Measurements from ENCODE around the gene MAST4.

The MAST4 gene

DNA sequence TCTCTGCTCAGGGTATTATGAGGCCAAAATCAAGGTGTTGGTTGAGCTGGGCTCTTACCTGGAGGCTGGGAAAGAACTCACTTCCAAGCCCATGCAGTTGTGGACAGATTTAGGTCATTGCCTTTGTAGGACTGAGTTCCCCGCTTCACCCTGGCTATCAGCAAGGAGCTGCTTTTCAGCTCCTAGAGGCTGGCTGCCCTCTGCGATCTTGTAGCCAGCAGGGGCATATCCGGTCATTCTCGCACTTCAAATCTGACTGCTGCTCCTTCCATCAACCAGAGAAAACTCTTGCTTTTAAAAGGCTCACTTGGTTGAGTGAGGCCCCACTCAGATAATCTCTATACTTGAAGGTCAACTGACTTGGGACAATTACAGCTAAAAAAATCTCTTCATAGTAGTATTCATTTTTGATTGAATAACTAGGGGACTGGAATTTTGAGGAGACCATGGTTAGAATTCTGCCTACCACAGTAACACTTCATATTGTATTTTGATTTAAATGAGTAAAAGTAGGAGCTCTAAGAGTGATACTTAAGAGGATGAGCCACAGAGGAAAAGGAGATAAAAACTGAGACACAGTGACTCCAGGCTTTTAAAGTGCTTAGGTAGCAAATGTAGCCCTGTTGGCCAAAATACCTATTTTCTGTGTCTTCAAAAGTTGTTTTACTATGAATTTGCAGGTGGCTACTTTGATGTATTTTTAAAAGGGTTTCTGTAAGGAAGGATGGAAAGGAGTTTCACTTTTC lies 463.0 kb downstream of the MAST4 start:
- DNase-seq = no peak

DNA sequence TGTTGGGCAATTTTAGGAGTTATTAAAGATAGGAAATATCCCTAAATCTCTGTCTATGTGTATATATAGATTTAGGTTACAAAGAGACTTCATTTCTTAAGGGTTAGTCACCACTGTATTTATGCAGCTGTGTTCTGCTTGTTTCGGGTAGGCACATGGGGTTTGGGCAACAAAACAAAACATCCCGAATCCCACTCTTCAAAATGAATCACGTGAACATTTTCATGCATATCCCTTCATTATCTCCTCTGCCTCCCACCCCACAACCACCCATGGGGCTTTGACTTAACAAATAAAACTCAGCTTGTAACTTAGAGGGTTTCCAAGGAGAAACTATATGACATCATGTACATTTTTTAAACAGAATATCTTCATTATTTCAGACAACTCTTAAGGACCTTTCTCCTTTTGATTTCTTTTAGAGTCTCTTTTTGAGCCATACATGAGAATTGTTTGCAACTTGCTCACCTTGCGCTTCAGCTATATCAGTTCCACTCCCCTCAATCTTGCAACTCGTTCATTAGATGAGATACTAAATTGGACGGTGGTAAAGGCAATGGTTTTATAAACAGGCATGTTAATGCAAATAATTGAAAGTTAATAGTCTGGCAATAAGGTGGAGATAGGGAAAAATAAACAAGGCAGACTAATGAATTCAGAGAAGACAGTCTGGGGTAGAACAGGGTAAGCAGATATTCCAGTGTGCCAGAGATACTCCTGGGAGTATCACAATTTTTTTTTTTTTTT lies 463.7 kb downstream of the MAST4 start:
- DNase-seq = no peak

DNA sequence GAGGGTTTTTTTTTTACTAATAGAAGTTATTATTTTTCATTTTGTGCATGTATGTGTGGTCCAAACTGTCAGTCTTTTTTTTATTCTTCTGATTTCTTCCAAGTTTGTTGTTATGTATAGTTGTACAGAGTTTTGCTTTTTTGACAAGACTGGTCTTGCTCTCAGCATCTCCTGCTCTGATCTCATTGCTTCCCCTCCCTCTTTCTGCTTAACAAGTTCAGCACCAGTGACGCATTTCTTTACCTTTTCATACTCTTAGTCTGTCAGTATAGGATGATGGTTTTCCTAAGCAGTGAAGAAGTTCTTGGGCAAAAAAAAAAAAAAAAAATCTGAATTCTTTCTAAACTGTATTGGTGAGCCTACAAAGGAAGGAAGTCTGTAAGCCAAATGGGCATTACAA lies 465.3 kb downstream of the MAST4 start:
- DNase-seq = no peak

DNA sequence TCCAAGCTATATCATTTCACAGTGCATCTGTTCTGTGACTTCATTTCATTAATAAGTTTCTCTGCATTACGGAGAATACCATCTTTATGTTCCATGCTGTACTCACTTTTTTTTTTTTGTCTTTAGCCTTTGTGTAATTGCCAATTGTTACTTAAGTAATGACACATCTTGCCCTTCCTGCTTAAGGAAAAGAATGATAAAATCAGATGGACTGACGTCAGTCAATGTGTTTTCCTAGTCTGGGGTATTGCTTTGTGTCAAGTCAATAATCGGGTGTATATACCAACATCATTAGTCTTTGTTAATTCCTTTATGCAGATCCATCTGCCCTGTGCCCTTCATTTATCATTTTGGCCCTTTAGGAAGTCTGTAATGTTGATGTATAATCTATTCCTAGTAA lies 466.9 kb downstream of the MAST4 start:
- no peak for DNase-seq

DNA sequence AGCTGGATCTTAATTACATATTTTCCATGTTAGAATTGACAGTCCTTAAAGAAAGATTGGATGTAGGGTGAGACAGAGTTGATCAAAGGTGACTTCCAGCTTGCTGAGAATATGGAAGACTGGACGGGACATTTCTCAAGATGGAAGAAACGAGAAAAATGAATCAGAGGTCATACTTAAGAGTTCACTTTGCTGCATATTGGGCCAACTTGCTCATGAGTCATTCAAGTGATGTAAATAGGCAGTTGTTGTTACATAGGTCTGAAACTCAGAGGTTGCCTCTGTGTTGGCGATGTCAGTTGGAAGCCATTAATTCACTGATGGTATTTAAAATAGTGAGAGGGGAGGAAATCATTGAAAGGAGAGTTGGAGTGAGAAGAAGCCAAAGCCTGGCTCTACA lies 467.6 kb downstream of the MAST4 start:
- DNase-seq = no peak

DNA sequence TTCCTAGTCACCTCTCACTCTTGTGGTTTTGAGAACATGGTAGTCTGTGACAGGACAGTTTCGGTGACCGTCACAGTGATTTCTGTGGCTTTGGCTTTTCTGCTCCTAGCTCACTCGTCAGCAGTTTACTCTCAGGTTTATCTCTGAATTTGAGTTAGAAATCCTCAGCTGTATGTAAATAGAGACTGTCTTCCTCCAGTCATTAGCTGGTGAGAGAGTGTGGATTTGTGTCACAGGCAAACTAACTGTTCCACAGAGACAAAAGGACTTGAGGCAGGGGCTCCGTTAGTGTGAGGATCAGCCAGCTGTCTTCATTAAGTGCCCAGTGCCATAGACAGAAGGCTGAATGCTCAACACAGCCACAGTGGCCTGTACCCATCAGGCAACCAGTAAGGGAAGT lies 469.0 kb downstream of the MAST4 start:
- DNase-seq = no peak

DNA sequence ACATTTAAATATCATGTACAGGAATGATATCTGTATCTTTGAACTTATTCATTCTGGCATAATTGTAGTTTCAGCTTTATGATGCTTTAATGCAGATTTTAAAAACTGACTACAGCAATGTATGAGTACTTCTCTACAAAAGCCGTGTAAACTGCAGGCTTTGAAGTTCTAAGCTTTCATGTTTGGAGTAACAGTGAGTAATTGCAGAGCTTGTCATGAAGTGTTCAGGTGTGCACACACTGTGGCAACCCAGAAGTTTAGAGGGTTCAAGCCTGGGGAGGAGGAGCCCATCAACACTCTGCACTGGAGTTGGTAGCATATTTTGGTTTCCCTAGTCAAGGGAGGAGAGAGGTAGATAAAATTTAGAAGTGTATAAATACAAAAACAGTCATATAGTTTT lies 469.5 kb downstream of the MAST4 start:
- no peak for DNase-seq

DNA sequence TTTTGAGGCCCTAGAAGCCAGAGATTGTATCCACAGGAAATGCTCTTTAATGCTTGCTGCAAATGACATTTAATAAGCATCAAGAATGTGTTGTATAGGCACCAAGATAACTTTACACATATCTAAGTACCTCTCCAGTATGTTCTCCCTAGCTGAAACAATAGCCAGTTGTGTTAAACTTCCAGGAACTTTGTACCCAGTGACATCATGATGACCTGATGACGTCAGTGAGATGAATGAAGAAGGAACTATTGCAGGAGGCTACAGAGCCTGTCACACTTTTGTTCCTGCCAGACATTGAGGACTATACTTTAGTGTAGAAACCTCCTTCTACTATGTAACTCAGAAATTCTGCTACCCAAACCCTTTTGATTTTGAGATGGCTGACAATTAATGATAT lies 470.6 kb downstream of the MAST4 start:
- DNase-seq = no peak

DNA sequence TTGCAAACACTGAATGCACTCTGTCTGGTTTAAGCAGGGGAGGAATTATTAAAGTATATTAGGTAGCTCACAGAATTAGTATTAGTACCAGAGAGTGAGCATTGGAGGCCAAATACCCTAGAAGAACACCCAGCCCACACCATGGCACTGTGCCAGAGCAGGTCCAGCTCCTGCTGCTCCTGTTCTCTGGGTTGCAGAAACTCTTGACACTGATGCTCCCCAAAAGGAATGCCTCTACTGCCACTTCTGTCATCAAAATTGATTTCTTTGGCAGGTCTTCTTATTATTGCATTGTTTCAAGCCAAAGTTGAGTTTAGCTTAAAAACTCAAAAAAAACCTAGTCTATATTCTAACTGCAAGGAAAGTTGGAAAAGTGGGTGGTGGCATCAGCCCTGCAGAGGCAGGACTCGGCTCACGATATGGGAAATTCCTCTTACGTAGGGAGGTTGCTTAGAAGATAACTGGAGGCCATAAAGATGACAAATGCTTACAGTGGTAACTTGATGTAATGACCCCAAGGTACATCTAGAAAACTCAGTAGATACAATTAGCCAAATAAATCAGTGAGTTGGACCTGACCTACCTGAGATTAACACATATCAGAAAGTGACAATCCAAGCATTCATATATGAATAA lies 477.0 kb downstream of the MAST4 start:
- no peak for DNase-seq

DNA sequence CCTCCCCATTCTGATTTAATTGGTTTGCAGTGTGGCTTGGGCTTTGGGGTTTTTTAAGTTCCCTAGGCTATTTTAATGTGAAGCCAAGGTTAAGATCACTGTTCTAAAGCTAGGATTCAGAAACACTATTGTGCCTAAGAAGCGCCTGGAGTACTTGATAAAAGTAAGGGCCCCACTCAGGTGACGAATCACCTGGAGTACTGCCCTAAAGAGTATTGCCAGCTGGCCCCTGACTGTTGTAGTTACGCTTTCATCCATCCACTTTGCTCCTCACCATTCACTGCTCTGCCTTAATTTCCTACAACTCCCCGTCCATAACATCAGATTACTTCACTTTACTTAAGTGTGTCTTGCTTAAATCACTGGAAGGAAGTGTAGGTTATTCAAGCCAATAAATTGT lies 481.1 kb downstream of the MAST4 start:
- no peak for DNase-seq

DNA sequence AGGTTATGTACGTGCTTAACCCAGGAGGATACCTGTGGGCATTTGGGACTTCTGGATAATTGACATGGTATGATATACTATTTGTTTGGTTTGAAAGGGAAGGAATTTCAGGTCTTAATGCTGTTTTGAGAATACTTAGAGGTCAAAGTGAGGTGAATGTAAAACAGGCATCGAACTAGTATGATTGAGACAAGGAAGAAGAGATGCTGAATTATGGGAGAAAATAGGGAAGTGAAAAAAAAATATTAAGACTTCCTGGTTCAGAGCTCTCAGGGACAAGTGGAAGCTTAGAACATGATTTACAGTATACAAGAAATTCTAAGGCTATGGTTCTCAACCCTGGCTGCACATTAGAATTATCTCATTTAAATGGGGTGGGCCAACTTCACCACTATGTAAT lies 485.1 kb downstream of the MAST4 start:
- no peak for DNase-seq

DNA sequence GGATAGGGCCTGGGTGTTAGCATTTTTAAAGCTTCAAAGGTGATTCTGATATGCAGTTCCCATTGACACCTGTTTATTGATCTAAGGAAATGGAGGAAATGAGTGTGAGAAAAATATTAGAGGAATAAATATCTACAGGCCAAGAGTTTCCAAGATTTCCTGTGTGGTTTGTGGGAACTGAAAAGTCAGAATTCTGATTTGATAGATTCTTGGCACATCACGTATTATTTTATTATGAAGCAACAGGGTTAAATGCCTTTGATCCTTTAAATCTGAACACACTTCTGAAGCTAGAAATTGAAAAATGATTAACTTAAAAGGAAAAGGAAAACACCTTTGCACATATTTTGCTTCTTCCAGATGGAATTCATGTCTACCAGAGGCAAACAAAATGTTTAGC lies 486.7 kb downstream of the MAST4 start:
- no peak for DNase-seq

DNA sequence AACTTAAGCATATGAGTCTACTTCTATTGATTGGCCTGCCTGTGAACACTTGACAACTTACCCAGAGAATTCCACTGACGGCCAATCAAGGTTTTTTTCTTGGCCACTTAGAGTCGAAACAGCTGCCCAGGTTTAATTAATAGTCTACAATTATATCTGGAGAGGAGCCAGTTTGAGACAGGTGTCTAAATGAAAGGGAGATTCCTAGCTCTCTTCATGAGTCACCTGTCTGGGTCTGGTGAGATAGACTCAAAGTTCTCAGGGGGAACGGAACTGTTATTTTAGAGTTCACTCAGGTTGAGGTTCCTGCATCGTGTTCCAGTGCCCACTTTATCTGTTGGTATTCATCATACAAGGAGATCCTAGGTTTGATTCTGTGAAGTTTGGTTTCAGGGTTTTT lies 489.4 kb downstream of the MAST4 start:
- DNase-seq = no peak

DNA sequence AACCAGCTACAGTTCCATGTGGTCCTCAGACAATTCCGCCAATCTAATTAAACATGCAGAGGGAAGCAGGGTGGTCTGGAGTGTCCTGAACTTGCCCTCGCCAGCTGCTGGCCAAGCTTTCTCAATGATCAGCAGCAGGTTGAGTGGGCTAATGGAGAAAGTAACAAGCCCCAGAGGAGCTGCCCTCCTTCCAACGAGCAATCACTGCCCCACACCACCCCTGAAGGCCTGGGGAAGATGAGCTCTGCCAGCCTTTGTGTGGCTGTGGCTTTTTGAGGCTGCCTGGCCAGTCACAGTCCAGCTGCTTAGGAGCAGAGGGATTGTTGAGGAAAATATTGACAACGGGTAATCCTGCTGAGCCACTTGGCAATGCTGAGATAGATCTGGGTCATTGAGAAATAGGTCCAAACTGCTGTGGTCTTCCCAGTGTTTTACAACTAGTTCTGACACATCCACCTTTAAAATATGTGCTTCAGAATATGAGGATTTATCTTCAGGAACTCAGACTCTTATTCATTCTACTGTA lies 493.1 kb downstream of the MAST4 start:
- no peak for DNase-seq

DNA sequence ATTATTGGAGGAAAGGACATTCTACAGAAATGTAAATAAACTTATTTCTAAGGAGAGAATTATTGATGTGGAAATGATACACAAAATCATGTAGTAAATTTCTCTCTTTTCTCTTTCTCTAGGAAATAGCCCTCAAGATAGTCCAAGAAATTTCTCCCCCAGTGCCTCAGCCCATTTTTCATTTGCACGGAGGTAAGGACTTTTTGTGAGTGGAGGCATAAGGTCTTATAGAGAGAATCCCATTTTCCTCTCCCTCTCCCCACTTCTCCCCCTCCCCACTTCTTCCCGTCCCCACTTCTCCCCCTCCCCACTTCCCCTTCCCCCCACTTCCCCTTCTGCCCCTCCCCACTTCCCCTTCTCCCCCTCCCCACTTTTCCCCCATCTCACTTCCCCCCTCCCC lies 493.8 kb downstream of the MAST4 start:
- no peak for DNase-seq

DNA sequence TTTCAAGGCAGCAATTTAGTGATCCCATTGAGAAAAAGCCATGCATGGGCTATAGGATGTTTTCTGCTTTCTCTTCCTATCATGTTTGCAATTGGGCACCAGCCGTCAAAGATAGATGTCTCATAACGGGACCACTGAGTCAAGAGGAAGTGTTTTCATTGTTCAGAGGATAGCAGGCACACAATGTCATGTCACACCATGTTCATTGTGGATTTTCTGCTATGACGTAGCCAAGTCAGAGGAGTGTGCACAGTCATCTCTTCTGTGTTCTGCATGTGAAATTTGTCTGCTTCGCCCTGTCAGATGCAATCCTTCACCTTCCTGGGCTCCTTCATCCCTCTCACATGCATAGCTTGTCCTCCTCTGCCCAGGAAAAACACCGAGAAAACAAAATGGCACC lies 494.4 kb downstream of the MAST4 start:
- no peak for DNase-seq

DNA sequence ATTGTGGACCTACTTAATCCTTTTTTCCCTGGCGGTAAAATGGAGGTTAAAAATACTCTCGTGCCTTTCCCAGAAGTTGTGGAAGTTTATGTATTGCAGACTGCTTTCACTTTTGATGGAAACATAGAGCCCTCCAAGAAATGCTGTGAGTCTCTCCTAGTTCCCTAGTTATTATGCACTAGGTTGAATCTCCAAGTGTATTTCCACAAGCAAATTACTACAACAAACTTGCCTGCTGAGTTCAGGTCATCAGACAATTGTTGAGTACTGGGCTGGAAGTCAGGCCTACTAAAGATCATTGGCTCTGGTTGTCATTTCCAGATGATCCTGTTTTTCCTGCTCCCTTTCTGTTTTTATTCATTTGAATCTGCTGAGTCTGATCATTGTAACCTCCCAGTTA lies 496.3 kb downstream of the MAST4 start:
- DNase-seq = no peak

DNA sequence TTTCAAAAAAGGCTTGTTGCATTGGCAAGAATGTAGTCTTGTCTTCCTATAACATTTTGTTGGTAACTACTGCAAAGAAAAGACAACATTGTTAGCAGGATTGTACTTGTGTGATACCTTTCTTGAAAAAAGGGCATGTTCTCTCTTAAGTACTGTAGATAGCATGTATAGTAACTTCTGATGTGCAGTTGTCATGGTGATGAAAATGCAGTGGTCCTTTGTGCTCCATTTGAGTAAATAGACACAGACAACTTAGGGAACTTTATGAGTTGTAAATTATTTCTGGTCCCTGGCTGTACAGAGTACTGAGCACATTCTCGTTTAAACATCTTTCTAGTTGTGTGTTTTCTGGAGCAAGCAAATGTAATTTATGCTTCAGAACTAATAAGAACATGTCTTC lies 497.1 kb downstream of the MAST4 start:
- no peak for DNase-seq

DNA sequence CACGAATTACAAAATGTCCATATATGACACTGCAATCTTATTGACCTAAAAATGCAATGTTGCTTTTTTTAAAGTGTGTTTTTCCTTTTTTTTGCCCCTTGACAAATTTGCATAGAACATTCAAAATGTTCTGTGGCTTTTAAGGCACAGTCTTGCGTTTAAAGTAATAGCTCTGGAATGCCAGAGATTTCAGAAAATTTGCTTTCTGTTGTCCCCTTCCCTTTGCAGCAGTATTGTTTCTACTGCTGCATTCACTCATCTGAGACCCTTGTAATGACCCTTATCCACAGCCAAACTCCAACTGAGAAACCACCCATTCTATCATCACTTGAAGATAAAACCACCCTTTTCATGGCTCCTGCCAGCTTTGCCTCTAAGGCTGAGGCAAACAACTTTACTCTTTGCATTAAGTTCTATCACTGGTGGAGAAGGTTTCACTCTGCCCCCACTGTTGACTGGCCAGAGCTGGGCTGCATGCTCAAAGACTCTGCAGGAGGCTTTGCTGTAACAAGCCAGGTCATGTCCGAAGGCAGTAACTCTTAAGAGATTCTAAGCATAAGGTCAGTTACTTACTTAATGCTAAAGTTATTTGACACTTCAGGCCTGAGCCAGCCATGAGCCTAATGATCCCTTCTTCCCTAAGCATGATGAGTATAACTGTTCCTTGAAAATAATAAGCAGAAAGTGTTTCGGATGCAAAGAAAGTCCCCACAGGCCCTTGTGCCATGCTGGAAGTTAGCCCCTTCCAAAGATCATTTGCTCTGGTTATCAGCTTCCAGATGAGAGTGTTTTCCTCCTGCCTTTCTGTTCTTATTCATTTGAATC lies 498.5 kb downstream of the MAST4 start:
- no peak for DNase-seq

DNA sequence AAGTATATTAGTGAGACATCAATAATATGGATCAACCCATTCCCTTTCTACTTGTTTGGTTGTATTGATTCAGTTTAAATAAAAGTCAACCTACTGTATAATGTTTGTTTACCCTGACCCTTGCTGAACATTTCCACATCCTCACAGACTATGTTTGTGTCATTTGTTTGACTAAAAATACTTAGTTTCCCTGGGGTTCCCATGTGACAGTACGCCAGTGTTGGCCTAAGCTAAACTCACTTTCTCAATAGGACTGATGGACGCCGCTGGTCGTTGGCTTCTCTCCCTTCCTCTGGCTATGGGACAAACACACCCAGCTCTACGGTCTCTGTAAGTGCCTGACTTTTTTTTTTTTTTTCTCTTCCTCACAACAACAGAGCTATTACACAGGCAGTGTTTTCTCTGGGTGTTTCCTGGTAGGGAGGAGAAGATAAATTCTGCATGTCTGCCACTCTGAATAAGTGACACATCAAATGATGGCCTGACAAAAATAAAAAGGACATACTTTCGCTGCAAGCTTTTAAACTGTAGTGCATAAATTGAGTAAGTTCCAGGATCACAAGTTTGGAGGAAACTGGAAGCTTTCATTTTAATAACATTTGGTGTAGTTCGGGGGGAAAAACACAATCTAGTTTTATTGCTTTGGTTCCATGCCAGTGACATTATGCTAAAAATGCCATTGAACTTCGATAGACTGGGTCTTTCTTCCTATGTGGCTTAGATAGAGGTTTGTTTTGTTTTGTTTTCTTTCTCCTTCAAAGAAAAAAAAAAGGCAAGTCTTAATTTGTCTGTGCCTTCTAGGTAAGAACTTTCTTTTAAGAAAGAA lies 499.4 kb downstream of the MAST4 start:
- no peak for DNase-seq

DNA sequence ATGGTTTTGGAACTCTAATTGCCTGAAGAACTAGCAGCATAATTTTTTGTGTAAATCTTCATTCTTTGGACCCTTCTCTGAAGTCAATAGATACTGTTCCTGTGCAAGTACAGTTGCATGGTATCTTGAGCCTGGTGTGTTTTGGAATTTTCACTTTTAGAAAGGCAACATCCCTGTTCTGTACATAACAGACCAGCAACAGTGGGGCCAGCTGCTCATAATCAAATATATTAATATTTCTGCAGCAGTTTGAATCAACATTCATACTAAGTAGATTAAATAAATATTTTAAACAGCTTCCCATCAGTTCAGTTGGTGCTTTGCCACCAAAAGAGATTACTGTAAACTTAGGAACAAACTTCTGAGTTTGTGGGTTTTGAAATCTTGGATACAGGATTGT lies 502.5 kb downstream of the MAST4 start:
- DNase-seq = no peak

DNA sequence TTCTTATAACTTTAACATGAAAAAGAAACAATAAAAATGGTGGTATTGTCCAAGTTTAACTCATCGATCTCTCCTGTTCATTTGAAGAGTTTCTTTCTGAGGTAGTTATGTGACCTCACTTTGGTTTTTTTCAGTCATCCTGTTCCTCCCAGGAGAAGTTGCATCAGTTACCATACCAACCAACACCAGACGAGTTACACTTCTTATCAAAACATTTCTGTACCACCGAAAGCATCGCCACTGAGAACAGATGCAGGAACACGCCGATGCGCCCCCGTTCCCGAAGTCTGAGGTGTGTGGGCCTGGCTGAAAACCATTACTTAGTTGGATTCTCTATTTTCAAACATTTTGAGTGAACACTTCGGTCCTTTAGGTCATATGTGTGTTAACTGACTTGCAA lies 504.1 kb downstream of the MAST4 start:
- DNase-seq = no peak

Measured in NCI-H1694 treated with DMSO at 0.1 percent for 48 hours (cell line).